ENCODE measurements around the gene REG4. TPM values are rescaled to one million over a fixed set of nuclear protein-coding genes. Genes with fewer than 3 reads are reported as not detected.

The REG4 gene
- total and polyA plus RNA-seq, 2 of the 13 experiments (the other 11 are each of a cell fraction or from before 2014, with no cell fraction given) = not detected

DNA sequence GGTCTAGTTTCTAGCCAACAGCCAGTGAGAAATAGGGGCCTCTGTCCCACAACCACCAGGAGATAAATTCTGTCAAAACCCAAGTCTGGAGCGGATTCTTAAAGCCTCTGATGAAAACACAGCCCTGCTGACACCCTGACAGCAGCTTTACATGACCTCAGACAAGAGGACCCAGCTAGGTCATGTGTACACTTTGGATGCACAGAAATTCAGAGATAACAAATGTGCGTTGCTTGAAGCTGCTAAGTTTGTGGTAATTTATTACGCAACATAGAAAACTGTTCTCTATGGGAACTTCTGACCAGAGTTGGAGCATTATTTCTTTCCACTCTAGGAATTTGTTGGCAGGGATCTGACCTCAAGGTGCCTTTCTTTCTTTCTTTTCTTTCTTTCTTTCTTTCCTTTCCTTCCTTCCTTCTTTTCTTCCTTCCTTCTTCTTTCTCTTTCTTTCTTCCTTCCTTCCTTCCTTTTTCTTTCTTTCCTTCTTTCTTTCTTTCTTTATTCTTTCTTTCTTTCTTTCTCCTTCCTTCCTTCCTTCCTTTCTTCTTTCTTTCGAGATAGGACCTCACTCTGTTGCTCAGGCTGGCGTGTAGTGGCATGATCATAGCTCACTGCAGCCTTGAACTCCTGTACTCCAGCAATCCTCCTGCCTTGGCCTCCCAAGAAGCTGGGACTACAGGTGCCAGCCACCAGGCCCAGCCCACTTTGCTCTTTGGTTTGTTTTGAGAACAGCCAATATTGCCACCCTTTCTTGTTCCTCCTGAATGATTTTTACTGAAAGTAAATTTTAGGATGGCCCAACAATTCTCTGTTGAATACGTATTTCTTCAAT lies 27.7 kb downstream of the REG4 start (continued):
- TF ChIP-seq, protein P1, sequence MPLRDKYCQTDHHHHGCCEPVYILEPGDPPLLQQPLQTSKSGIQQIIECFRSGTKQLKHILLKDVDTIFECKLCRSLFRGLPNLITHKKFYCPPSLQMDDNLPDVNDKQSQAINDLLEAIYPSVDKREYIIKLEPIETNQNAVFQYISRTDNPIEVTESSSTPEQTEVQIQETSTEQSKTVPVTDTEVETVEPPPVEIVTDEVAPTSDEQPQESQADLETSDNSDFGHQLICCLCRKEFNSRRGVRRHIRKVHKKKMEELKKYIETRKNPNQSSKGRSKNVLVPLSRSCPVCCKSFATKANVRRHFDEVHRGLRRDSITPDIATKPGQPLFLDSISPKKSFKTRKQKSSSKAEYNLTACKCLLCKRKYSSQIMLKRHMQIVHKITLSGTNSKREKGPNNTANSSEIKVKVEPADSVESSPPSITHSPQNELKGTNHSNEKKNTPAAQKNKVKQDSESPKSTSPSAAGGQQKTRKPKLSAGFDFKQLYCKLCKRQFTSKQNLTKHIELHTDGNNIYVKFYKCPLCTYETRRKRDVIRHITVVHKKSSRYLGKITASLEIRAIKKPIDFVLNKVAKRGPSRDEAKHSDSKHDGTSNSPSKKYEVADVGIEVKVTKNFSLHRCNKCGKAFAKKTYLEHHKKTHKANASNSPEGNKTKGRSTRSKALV (CRISPR knock-in tag; IDR thresholded peaks at IDR 0.05) = no peak
- TF ChIP-seq CEBPG (CRISPR knock-in tag; IDR thresholded peaks at IDR 0.05) (peak; percentile 92), RFXANK (CRISPR knock-in tag; IDR thresholded peaks at IDR 0.05) (no peak), ZNF274 (CRISPR knock-in tag; IDR thresholded peaks at IDR 0.05) (no peak), DMAP1 (CRISPR knock-in tag; IDR thresholded peaks at IDR 0.05) (no peak), ZNF546 (CRISPR knock-in tag; conservative IDR thresholded peaks at IDR 0.05) (no peak), ZKSCAN1 (IDR thresholded peaks at IDR 0.05; ENCODE audit: low read length) (no peak), ZNF629 (CRISPR knock-in tag; conservative IDR thresholded peaks at IDR 0.05) (no peak), RARA (CRISPR knock-in tag; IDR thresholded peaks at IDR 0.05) (peak; percentile 74), GATAD2A (CRISPR knock-in tag; IDR thresholded peaks at IDR 0.05) (peak; percentile 70)
- TF ChIP-seq, protein P2, sequence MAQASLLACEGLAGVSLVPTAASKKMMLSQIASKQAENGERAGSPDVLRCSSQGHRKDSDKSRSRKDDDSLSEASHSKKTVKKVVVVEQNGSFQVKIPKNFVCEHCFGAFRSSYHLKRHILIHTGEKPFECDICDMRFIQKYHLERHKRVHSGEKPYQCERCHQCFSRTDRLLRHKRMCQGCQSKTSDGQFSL (CRISPR knock-in tag; IDR thresholded peaks at IDR 0.05) = no peak
- TF ChIP-seq, protein P3, sequence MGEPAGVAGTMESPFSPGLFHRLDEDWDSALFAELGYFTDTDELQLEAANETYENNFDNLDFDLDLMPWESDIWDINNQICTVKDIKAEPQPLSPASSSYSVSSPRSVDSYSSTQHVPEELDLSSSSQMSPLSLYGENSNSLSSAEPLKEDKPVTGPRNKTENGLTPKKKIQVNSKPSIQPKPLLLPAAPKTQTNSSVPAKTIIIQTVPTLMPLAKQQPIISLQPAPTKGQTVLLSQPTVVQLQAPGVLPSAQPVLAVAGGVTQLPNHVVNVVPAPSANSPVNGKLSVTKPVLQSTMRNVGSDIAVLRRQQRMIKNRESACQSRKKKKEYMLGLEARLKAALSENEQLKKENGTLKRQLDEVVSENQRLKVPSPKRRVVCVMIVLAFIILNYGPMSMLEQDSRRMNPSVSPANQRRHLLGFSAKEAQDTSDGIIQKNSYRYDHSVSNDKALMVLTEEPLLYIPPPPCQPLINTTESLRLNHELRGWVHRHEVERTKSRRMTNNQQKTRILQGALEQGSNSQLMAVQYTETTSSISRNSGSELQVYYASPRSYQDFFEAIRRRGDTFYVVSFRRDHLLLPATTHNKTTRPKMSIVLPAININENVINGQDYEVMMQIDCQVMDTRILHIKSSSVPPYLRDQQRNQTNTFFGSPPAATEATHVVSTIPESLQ (CRISPR knock-in tag; conservative IDR thresholded peaks at IDR 0.05) = no peak
- TF ChIP-seq, protein P4, sequence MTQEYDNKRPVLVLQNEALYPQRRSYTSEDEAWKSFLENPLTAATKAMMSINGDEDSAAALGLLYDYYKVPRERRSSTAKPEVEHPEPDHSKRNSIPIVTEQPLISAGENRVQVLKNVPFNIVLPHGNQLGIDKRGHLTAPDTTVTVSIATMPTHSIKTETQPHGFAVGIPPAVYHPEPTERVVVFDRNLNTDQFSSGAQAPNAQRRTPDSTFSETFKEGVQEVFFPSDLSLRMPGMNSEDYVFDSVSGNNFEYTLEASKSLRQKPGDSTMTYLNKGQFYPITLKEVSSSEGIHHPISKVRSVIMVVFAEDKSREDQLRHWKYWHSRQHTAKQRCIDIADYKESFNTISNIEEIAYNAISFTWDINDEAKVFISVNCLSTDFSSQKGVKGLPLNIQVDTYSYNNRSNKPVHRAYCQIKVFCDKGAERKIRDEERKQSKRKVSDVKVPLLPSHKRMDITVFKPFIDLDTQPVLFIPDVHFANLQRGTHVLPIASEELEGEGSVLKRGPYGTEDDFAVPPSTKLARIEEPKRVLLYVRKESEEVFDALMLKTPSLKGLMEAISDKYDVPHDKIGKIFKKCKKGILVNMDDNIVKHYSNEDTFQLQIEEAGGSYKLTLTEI (CRISPR knock-in tag; conservative IDR thresholded peaks at IDR 0.05) = no peak
- TF ChIP-seq, protein P5, sequence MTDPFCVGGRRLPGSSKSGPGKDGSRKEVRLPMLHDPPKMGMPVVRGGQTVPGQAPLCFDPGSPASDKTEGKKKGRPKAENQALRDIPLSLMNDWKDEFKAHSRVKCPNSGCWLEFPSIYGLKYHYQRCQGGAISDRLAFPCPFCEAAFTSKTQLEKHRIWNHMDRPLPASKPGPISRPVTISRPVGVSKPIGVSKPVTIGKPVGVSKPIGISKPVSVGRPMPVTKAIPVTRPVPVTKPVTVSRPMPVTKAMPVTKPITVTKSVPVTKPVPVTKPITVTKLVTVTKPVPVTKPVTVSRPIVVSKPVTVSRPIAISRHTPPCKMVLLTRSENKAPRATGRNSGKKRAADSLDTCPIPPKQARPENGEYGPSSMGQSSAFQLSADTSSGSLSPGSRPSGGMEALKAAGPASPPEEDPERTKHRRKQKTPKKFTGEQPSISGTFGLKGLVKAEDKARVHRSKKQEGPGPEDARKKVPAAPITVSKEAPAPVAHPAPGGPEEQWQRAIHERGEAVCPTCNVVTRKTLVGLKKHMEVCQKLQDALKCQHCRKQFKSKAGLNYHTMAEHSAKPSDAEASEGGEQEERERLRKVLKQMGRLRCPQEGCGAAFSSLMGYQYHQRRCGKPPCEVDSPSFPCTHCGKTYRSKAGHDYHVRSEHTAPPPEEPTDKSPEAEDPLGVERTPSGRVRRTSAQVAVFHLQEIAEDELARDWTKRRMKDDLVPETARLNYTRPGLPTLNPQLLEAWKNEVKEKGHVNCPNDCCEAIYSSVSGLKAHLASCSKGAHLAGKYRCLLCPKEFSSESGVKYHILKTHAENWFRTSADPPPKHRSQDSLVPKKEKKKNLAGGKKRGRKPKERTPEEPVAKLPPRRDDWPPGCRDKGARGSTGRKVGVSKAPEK (CRISPR knock-in tag; IDR thresholded peaks at IDR 0.05; ENCODE audit: borderline replicate concordance) = no peak
- TF ChIP-seq, protein P6, sequence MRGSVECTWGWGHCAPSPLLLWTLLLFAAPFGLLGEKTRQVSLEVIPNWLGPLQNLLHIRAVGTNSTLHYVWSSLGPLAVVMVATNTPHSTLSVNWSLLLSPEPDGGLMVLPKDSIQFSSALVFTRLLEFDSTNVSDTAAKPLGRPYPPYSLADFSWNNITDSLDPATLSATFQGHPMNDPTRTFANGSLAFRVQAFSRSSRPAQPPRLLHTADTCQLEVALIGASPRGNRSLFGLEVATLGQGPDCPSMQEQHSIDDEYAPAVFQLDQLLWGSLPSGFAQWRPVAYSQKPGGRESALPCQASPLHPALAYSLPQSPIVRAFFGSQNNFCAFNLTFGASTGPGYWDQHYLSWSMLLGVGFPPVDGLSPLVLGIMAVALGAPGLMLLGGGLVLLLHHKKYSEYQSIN (CRISPR knock-in tag; IDR thresholded peaks at IDR 0.05; ENCODE audit: borderline replicate concordance) = no peak
- TF ChIP-seq, protein P7, sequence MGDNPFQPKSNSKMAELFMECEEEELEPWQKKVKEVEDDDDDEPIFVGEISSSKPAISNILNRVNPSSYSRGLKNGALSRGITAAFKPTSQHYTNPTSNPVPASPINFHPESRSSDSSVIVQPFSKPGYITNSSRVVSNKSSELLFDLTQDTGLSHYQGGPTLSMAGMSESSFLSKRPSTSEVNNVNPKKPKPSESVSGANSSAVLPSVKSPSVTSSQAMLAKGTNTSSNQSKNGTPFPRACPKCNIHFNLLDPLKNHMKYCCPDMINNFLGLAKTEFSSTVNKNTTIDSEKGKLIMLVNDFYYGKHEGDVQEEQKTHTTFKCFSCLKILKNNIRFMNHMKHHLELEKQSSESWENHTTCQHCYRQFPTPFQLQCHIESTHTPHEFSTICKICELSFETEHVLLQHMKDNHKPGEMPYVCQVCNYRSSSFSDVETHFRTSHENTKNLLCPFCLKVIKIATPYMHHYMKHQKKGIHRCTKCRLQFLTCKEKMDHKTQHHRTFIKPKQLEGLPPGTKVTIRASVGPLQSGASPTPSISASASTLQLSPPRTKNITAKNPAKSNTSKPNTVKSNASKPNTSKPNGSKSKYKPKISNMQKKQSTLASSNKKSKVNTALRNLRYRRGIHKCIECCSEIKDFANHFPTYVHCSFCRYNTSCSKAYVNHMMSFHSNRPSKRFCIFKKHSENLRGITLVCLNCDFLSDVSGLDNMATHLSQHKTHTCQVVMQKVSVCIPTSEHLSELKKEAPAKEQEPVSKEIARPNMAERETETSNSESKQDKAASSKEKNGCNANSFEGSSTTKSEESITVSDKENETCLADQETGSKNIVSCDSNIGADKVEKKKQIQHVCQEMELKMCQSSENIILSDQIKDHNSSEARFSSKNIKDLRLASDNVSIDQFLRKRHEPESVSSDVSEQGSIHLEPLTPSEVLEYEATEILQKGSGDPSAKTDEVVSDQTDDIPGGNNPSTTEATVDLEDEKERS (CRISPR knock-in tag; IDR thresholded peaks at IDR 0.05) = no peak

Measured in HepG2 (cell line).